UCSD-AML1 (cell line): ENCODE data around the gene KPNA1.

Experiments
- DNase-seq: peaks from one replicate; lab custom pipeline; 2025; ENCODE audit not compliant: unreplicated experiment; lab: John Stamatoyannopoulos, UW

The KPNA1 gene

DNA sequence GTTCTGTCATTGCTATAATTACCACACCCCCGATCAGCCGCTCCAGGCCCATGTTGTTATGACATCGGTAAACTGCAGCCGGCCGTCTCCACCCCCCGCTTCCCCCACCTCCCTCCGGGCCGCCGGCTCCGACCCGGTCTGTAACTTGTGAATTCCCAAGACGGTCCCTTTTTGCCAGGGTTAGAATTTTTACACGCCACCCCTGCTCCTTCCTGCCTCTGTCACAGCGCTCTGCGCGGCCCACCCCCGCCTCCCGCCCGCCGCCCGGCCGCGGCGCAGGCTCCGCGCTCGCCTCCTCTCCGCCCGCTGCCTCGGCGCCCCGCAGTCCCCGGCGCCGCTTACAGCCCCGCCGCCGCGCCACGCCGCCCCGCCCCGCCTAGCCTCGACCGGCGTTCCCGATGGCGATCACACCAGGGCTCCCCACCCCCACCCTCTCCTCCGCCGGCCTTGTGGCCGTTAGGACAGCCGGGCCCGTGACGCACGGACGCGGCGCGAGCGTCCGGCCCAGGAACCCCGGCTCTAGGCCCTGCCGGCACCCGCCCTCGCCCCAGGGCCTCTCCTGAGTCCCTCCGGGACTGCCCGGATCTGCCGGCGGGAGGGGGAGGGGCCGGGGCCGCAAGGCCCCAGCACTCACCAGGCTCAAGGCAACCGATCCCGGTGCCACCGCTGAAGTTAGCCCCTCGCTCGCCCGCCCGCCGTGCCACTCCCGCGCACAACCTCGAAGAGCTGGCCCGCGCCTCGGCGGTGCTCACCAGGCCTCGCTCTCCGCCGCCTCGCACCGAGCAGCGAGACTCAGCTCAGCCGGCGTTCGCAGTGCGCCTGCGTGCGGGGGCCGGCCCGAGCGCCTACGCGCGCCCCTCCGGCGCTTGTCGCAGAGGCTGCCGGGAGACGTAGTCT lies at the start of gene KPNA1:
Gene KPNA1 (minus strand): TSS at position 817 of the 897 bp plus-strand sequence. CDS start 18,374 bp downstream, outside the sequence.
- peak; percentile 92 for DNase-seq

DNA sequence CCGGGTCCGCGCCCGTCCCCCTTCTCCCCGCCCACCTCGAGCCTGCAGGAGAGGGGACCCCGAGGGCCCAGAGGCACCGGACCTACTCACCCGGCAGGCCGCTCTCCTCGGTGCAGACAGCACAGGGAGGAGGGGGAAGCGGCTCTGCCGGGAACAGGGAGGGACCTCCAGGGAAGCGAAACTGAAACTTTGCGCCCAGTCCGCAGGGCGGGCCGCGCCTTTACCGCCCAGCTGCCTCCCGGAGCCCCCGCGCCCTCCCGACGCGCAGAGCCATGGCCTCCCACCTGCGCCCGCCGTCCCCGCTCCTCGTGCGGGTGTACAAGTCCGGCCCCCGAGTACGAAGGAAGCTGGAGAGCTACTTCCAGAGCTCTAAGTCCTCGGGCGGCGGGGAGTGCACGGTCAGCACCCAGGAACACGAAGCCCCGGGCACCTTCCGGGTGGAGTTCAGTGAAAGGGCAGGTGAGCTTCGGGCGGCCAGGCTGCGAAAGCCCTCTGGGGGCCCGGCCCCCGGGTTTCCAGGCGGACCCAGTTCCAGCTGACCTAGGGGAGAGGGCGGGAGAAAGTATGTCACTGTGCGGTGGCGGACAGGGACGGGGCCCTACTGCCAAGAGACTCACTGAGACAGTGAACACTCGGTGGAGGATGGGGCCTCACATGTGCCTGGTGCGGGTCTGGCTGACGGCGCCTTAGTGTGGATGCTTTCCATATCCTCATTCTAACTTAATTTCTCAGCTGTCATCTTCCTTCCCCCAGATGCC lies 49.6 kb upstream of the KPNA1 start, which contains the start of the genes DTX3L and PARP9:
Gene DTX3L (plus strand): TSS at position 184 of the 758 bp plus-strand sequence. CDS start 89 bp downstream, at position 273.
Gene PARP9 (minus strand): TSS at position 146 of the 758 bp plus-strand sequence. CDS start 4,680 bp downstream, outside the sequence.
- peak; percentile 83 for DNase-seq

DNA sequence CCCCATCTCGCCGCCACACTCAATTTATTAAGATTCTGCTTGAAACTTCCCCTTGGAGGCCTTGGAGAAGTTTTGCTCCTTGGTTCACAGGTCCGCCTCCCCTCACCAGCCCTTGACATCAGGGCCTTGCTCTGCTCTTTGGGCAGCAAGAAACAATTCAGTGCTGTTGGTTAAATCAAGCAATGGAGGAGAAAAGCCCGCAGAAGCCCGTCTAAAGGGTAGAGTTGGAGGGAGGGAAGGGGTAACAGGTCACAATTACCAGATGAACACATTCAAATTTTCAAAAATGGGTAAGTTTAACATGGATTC lies 48.9 kb upstream of the KPNA1 start:
- DNase-seq: peak; percentile 23

DNA sequence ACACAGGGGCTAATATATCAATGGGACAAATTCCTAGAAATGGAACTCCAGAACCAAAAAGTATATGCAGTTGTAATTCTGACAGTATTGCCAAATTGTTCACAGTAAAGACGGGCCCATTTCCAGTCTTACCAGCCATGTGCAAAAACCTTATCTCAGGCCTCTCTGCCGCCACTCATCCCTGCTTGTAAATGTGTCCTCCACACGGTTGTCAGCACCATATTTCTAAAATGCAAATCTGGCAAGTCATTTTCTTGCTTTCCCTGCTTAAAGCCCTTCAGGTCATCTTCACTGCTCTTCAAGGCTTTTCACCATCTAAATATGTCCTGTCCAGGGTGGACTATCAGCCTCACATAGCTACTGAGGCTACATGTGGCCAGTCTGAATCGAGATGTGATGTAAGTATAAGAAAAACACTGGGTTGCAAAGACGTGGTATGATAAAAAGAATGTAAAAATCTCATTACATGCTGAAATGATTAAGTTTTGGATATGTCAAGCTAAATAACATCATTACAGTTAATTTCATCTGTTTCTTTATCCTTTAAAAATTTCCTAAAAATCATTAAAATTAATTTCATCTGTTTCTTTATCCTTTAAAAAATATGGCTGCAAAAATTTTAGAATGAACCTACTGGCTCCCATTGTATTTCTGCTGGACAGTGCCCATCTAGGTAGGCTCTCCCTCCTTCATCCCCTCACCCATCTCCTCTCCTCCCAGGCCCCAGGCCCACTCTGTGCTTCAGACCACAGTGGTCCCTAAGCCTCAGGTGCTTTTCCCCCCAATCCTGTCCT lies 48.4 kb upstream of the KPNA1 start:
- no peak for DNase-seq

DNA sequence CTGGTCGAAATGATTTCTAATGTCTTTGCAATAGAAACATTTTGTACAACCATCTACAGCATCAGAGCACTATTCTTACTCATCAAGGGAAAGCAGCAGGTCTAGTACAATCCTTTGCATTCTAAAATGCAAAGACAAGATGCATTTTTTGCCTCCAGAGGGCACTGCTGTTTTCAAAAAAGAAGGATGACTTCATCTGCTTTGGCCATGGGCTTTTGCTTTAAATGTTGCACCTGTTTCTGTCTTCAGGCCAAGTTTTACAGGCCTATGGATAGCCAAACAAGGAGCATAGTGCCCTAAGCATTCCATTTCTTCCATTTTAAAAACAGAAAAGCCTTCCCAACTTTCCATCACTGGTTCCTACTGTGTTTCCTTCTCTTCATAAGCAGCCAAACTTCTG lies 45.9 kb upstream of the KPNA1 start:
- no peak for DNase-seq

DNA sequence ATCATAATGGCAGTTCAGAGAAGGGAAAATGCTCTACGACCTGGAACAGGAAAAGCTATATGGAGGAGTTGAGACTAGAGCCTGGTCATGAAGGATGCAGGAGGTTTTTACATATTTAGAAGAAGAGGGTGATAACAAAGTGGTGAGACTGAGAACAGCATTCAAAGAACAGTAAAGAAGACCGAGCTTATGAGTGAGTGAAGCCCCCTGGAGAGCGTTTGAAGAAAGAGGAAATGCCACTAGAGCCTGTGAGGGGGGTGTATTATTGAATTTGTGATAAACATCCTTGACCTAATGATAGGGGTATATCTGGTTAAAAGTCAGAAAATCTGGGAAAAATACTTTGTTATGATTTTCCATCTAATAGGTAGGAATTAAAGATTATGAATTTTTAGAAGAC lies 45.2 kb upstream of the KPNA1 start:
- no peak for DNase-seq

DNA sequence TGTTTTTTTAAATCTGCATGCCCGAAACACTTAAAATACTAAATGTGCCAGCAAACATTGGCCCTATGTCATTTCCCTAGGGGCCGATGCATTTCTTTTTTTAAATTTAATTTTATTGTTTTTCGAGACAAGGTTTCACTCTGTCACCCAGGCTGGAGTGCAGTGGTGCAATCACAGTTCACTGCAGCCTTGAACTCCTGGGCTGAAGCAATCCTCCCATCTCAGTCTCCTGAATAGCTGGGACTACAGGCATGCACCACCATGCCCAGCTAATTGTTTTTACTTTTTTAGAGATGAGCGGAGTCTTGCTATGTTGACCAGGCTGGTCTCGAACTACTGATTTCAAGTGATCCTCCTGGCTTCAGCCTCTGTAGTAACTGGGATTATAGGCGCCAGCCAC lies 43.9 kb upstream of the KPNA1 start:
- no peak for DNase-seq

DNA sequence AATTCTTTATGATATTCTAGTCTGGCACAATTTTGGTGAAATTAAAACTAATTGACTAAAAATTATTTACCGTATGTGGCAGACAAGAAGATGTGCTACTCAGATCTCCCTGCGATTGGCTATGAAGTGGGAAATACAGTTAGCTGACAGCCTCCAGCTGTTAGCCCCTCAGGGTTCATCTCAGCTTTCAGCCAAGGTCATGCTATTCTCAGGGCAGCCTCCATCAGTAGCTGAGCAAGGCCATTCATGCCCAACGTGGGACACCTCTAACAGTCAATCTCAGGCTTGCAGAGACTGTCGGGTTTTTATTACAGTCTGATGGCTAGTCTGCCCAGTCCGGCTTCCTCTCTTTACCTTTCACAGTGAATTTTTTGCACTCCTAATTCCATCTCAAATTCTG lies 42.6 kb upstream of the KPNA1 start:
- no peak for DNase-seq

DNA sequence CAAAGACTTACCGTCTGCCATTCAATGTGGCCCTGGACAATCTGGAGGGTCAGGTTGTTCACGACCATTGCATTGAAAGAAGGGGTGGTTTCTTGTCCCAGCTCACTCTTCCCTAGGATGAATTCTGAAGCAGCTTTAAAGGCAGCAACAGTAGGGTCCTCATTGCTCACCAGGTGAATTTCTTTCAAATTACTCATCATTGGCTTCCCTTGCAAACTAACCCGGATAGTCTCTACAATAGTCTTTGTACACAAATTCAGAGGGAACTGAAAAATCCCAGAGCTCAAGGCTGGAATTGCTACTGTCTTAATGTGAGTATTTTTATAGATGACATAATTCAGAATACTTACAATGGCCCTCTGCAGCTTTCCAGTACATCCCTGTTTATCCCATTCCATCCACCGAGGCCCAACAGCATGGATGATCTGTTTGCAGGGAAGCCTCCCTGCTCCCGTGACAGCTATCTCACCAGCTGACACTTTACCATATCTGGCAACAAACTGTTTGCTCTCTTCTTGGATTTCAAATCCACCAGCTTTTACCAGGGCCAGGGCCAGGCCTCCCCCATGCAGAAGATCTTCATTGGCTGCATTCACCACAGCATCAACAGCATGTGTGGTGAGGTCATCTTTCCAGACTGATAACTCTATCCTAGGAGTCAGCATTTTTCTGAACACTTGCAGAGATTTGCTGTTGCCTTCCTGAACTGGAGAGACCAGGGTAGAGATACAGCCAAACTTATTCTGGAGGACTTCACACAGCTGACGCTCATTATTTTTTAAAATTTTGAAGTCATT lies 40.7 kb upstream of the KPNA1 start:
- DNase-seq: no peak

DNA sequence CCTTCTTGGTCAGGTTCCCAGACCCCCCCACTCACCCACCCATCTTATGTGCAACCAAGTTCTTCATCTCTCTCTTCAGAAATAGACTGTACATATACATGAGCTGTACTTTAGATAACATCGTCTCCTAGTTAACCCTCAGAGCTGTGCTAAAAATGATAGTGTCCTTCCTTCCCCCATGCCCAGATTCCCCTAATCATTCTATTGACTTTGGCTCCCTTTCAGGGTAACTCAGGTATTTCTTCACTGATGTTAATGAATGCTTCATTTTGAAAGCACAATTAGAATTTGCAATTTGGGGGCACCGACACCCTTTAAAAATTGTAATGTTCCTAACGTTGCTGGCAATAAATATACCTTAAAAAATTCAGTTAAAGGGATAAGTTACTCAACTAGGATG lies 38.4 kb upstream of the KPNA1 start:
- no peak for DNase-seq

DNA sequence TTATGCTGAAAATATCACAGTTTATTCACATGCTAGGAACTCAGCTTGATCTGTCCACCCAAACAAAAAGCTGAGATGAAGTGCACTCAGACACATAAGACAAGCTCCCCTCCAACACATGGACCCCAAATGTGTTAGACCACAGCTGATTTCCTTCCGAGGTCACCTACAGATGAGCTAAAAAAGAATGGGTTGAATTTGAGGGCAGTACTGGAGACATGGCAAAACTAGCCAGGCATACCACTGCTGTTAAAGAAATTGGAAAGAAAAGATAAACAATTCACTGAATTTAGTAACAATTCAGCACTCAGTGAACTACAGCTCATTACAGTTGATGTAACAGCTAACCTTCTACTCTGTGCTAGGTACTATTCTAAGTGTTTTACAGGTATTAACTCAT lies 33.9 kb upstream of the KPNA1 start:
- DNase-seq: no peak

DNA sequence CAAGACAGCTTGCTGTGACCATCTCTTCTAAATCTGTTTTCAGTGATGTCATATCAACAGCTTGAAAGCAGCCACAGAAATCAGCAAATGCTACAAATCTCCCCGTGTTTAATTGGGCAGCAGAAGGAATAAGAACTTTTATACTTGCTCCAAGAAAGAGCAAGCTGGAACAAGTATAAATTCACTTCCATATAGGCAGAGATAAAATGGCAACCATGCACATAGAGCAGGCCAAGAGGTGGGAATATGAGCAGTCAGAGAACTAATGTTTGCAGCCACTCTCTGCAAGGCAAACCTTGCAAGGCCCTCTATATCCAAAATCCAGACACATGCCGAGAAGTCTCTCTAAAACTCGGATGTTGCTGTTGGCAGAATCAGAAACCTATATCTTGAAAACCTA lies 33.3 kb upstream of the KPNA1 start:
- no peak for DNase-seq

DNA sequence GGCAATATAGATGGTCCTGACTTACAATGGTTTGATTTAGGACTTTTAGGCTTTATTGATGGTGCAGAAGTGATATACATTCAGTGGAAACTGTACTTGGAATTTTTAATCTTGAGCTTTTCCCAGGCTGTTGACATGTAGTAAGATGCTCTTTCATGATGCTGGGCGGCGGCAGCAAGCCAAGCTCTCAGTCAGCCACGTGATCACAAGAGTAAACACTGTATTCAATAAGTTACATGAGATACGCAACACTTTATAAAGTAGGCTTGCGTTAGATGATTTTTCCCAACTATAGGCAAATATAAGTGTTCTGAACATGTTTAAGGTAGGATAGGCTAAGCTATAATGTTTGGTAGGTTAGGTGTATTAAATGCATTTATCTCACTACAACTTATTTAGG lies 31.4 kb upstream of the KPNA1 start:
- no peak for DNase-seq

DNA sequence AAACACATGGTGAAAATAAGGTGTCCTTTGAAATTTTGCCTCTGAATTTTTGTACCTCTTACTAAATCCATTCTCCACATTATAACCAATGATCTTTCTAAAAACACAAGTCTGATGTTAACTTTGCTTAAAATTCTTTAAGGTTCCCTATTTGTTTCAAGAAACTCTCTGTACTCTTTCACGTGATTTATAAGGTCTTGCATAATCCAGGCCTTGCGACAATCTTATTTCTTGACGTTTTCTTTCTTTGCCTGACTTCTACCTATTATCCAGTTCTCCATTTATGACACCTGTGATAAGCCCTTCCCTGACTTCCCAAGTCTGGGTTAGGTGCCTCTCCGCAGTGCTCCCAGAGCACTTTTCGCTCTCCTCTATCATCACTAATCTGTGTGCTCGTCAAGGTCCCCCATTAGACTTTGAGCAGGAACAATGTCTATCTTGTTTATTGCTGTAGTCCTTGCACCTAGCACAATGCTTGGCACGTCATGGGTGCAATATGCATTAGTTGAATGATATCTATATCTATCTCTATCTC lies 24.3 kb upstream of the KPNA1 start:
- DNase-seq: no peak

DNA sequence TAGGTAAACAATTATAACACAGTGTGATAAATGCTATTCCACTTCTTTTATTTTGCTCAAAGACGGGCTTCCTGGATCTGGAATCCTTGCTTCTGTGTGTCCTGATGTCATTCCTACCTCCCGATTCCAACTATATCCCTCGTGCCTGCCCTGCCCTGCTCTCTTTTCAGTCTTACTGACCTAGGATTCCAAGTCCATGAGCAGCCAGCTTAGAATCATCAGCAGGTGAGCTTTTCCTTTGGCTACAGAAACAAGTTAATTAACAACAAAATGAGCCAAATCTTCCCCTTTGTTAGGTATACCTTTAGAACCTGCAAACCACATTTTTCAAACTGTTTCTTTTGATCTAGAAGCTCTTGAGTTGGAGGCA lies 21.9 kb upstream of the KPNA1 start:
- no peak for DNase-seq

DNA sequence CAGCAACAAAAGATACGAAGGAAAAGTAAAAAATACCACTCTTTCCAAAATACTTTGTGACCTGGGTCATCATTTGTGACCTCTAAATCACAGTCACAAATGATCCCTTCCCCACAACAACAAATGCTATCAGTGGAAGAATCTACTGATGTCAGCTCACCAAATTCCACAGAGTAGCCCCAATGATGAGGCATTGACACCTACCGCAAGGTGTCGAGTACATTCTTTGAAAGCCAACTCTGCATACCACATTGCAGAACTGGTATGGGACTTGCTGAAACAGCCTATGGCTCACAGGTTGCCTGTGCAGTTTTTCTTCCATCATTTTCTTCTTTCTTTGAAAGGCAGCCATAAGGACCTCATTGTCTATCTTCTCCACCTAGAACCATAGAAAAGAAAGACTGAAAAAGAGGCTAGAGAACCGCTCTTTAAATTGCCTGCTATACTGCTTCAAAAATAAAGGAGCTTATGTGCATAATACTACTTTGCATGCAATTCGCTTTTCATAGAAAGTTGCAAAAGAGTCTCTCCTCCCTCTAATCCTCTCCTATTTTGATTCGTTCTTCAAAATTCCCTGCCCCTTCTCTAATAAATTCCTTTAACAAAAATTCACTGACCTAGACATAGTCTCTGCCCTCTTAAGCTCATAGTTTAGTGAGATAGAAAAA lies 21.4 kb upstream of the KPNA1 start:
- no peak for DNase-seq

DNA sequence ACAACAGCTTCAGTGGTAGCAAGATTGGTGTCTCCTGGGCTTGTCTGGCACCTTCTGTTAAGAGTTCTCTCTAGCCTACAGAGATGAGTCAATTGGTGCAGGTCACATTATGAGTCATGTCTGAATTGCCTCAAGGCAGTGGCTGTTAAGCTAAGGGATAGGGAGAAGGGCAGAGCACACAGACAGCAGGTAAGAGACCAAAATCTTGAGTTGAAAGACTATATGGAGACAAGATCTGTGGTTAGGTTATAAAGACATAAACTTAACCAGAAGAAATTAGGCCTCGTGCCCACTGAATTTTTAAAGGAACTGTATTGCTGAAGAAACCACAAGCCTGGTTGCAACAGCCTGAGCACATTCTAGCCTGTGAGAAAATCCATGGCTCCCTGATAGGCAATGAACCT lies 19.2 kb upstream of the KPNA1 start:
- no peak for DNase-seq

DNA sequence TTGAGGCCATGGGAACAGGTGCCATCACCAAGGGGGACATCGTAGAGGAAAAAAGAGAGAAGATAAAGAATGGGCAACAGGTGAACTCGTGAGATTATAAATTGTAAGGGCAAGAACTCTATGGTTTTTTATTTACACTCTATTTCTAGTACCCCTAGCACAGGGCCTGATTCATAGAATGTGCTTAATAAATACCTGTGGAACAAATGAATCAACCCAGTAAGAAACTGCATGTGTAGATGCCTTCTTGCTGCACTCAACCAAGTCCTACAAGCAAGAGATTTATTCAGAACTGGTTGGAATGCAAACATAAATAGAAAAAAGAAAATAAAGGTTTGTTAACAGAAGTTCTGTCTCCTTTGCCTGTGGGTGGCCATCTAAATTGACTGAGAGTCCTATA lies 18.7 kb upstream of the KPNA1 start:
- DNase-seq: no peak

DNA sequence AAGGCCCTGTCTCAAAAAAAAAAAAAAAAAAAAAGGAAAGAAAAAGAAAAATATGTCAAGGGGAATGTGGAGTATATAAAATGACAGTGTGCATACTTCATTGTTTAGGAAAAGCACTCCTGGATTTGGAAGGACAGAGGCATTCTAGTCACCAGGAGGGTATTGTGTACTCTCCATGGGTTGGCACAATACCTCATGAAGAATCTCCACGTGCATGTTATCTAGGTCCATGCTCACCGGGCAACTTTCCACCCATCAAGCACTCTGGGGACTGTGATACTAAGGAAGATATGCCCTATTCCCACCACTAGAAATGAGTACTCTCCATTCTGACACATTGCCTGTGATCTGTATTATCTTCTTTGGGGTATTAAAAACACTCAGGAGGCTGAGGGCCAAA lies 15.4 kb upstream of the KPNA1 start:
- no peak for DNase-seq

DNA sequence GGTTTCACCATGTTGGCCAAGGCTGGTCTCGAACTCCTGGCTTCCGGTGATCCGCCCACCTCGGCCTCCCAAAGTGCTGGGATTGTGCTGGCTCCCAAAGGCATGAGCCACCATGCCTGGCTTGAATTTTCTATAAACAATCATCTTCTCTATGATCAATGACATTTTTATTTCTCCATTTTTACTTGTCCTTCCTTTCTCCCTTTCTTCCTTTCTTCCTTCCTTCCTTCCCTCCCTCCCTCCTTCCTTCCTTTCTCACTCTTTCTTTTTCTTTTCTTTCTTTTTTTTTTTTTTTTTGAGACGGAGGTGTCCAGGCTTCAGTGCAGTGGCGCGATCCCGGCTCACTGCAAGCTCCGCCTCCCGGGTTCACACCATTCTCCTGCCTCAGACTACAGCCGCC lies 8.6 kb upstream of the KPNA1 start:
- DNase-seq: no peak
